Globus pallidus (tissue), 1 donor: ENCODE measurements around the gene ARAP1.

Experiments used
- DNase-seq: peaks from one replicate; pipeline ENCODE4 v3.0.0-alpha.2; 2015; ENCODE audit warnings: low spot score

The ARAP1 gene

GRCh38 chr11:72742513-72743320 lies 9.5 kb downstream of the ARAP1 start:
- no peak for DNase-seq

GRCh38 chr11:72741849-72742512 lies 10.2 kb downstream of the ARAP1 start:
- DNase-seq: no peak

- no peak for DNase-seq
Observed at GRCh38 chr11:72741429-72741833, 10.8 kb downstream of the ARAP1 start.

DNA sequence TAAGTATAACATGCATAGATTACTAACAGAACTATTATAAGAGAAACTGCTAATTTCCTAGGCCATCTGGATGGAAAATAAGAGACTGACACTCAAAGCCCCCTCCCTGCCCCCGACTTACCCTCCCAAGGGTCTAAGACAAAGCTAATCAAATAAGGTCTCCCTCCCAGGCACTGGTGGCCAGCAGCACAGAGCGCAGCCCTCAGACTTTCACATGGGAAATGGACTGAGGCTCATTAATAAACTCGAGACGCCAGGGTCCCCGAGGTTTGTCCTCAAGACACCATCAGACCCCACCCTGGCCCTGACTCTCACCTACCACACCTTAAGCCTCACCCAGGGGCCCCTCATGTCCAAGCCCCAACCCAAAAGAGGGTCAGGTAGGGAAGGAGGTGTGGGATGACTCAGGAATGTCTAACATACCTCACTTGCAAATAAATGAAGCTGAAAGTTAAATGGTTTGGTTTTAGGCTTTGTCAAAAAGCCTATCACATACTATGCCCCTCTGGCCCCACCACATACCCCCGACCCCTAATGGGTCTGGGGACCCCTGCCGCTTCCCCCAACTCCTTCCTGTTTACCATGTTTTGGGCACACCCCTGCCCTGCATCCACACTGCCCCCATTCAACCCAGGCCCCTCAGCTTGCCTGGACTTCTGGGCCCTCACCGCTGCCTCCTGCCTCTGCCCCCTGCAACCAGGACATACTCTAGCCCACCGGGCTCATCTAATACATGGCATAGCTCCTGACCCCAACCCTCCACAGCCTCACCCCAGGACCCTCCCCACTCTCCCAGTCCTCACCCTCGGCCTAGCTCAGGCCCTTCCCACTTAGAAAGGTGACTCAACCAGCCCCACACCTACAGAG lies 11.4 kb downstream of the ARAP1 start:
- DNase-seq: no peak

DNA sequence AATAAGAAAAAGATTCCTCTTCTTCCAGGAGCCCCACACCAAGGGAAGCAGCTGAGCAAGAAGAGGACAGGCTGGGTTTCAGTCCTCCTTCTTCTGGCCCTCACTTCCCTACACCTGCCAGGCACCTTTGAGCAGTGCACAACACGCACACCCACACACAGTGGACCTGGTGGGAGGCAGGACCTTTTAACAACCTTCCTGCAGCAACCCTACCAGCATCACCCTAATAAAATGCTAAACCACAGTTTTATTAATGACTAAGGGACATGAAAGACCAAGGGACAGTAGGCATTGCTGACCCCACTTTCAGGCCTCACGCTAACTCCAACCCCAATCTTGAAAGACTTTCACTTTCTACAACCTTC lies 12.2 kb downstream of the ARAP1 start:
- no peak for DNase-seq

DNA sequence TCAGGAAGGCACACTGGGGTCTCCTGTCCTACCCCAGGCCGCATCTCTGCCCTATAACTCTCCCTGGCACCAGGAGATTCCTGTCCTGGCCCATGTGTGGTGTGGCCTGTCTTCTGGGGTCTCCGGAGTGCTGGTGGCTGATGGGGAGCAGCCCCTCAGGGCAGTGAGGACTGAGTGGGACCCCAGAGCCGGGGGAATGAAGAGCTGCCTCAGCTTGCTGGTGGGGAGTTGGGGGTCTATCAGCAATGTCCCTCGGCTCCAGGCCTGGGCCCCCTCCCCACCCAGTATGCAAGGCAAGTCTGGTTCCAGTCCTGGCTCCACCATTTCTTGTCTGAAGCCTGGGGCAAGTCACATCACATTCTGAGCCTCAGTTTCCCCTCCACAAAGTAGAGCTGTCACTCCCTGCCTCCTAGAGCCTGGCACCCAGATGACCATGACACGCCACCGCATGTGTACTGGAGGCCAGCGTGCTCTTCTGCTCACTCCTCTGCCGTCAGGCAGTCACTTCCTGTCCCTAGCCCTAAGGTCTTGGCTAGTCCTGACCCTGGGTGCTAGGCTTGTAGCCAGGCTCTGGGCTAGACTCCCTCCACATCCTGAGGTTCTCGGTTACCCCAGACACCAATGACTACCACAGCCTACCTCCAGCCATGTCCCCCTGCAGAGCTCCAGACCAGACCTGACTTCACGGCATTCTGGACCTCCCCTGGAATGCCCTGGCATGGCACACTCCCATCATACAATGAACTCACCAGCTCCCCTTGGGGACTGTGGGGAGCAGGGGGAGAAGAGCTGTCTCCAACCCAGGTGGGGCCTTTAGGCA lies 12.8 kb downstream of the ARAP1 start:
- no peak for DNase-seq

DNA sequence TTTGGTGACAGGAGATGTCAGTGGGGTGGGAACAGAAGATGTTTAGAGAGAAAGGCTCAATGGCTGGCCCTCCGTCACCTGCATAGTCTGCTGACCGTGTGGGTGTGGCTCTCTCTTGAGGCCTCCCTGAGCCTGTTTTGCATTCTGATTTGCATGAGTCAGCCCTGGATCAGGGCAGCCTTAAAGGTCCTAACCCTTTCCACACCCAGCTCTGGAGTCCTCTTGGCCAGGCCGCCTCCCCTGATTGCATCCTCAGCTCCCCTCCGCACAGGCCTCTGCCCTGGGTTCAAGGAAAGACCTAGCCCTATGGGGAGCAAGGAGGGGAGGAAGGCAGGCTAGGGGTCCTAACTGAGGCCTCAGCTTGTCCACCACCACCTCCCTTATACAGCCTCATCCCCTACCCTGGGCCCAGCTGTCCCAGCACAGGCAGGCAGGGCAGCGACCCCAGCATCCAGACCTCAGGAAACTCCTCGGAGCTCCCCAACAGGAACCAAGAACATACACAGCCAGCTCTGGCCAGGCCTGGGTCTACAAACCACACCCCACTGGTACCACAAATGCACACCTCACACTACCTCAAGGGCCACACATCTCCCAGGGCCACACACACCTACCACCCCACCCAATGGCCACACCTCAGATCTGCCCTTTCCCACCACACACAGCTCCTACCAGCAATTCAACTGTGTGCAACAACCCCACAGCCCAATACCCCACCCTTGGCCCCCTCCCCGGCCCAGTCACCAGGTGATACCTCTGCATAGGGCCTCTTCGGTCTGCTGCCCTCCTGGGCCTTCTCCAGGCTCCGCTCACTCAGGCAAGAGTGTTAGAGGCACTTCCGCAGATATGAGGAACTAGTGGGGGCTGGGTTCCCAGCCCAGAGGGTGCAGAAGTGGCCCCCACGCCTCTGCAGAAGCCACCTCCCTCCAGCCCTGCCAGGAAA lies 13.7 kb downstream of the ARAP1 start:
- DNase-seq: no peak

DNA sequence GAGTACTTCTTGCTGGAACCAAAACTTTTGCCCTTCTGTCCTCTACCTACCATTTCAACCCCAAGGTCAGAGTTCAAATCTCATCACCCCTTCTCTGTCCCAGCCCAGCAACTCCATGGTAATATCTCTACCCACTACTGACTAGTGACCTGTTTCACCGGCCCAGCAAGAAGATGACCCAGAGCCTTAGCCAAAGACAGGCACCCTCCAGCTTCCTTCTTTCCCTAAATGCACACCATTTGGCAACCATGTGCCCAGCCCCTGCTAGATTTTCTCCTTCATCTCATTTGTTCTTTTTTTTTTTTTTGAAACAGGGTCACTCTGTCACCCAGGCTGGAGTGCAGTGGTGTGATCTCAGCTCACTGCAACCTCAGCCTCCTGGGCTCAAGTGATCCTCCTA lies 14.9 kb downstream of the ARAP1 start:
- no peak for DNase-seq

DNA sequence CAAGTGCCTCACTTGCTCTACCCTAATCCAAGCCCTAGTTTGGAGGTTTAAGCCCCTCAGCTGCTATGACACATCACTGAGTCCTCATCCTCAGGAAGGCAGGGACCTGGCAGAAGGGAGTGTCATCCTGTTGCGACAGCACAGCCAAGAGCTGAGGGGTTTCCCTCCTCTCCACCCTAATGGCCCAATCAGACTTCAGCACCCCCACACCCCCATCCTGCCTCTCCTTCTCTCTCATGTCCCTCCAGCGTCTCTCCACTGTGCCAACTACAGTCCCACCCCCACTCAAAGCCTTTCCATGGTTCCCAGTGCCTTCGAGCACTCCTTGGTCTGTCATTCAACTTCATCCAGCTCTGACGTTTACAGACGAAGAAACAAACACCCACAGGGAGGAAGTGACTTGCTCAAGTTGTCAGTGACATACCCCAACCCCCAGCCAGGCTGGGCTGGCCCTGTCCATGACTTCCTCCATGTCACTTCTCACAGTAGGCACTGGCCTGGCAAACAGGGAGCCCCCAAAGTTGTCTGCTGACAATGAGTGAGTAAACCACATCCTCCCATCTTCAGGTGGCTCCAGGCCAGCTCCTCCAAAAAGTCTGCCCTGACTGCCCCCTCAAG lies 15.6 kb downstream of the ARAP1 start:
- DNase-seq: no peak

GRCh38 chr11:72735495-72736027 lies 16.6 kb downstream of the ARAP1 start:
- no peak for DNase-seq

- DNase-seq: no peak
Observed at GRCh38 chr11:72732329-72732728, 19.9 kb downstream of the ARAP1 start.

DNA sequence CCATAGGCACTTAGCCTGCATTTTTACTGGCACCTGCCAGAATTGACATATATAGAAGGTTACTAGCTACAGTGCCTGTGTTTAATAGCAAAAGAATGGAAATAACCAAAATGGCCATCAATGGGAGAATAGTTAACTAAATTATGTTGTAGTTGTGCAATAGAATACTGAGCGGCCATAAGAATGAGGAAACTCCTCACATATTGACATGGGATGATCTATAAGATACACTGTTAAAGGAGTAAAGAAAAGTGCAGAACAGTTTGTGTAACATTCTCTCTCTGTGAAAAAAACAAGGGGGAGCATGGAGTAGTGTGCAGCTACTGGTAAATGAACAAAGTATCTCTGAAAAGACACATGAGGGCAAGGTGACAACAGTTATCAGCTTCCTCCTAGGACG lies 21.5 kb downstream of the ARAP1 start:
- DNase-seq: no peak

DNA sequence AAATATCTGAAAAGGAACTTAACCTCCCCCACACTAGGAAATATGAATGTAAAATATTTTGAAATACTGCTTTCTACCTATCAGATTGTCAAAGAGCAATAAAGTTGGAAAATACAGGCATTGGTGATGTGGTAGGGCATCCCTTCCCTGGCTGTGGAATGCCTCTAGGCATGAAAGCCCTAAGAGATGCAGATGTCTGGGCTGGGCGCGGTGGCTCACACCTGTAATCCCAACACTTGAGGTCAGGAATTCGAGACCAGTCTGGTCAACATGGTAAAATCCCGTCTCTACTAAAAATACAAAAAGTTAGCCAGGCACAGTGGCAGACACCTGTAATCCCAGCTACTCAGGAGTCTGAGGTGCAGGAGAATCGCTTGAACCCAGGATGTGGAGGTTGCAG lies 22.0 kb downstream of the ARAP1 start:
- DNase-seq: no peak

DNA sequence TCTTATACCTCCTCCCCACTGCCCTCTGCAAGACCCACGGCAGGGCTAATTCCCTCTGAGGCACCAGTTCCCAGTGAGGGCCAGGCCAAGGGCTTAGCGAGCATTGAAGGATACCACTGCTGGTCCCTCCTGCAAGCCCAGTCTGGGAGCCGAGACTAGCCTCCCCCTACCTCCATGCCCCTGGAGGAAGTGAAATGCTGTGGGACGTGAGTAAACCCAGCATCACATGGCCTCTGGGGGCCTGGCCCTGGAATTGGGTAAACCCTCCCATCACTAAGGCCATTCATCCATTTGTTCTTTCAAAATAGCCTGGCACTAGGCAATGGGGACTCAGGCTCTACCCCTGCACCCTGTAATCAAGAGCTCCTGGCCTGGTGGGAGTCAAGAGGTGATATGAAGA lies 24.7 kb downstream of the ARAP1 start:
- DNase-seq: no peak

DNA sequence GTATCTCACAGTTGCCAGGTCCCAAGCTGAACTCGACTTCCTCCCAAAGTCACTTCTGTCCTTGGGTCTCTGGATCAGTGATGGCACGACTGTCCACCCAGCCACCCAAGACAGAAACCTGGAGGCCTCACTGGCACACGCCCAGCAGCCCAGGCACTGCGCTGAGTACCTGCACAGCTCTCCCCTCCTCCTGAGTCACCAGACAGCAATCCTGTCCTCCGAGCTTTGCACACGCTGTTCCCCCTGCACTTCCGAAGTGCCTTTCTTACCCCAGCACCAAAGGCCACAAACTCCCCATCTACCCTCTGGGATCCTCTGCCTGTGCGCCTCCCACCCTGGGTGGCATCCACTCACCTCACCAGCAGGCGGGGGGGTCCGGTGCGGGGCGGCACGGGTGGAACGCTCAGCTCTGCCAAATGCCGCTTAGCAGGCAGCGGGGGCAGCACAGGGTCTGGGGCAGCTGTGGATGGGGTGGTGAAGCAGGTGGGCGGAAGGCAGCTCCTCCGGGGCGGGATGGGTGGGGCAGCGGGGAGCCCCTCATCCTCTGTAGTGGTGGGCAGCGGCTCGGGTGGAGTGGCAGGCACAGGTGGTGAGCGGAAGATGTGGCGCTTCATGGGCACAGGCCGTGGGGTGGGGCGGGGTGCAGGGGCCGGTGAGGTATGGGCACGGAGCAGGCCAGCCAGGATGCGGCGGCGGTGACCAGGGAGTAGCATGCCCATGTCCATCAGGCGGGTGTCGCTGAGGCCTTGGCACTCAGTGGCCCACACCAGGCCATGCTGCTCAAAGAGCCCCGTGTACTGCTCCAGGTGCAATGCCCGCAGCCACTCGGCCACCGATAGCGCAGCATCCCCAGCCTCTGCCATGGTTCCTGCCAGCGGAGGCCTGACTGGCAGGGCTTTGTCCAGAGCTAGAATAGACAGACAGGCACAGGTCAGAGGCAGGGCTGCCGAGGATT lies 25.7 kb downstream of the ARAP1 start:
- DNase-seq: no peak

DNA sequence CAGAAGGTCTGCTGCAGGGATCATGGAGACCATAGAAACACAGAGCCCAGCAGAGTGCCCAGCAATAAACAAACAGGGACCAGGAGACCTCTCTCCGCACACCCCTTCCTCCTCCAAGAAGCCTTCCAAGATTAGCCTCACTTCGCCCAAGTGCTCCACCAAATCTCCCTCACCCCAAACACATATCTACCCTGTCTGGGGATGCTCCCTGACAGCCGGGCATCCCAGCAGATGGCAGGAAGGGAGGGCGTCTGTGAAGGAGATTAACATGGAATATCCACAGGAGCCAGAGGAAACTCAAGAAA lies 26.5 kb downstream of the ARAP1 start:
- DNase-seq: no peak

- DNase-seq: peak; percentile 82
Observed at GRCh38 chr11:72724851-72725723, 27.1 kb downstream of the ARAP1 start.

- DNase-seq: no peak
Observed at GRCh38 chr11:72724021-72724551, 28.1 kb downstream of the ARAP1 start.
